Posterior vena cava (tissue), 2 donors: ENCODE measurements around the gene SLBP. TPM values are rescaled to one million over a fixed set of nuclear protein-coding genes. Genes with fewer than 3 reads are reported as not detected.
"Not testable (repeated sequence)": the region's sequence is repeated elsewhere in the genome, so short reads cannot be mapped to it uniquely, and the experiment has no call there.

Experiments used
- DNase-seq: peaks from one replicate; pipeline ENCODE4 v3.0.0-alpha.2; 2020; ENCODE audit warnings: low spot score
- intact Hi-C, 2 donors: fragments of 100-400 bp; cut with DNase I; formaldehyde crosslinking; loops; one replicate each; pipeline versions ENCODE4 v1.14.1 to v1.14.2; 2022 to 2023
- total RNA-seq, 2 donors: library from RNA; stranded (reverse); fragmentation: NEBNext Ultra II Directional; extraction: Animal tissue kit (Norgen Biotek cat#: 25700); gene quantifications; one replicate each; pipeline ENCODE4 v1.2.1, GENCODE V29; 2021
- donor health status: DM: yes; HTN: yes; CAD: no.
- donor health status: DM: yes; HTN: yes; CAD: no.

The SLBP gene
- total RNA-seq, 2 donors from 2014 or later = 25.6 to 27.9 TPM

GRCh38 chr4:1685235-1686150 is 26.6 kb downstream of the SLBP start:
- DNase-seq = peak; percentile 75
- intact Hi-C loops = no loop called here

DNA sequence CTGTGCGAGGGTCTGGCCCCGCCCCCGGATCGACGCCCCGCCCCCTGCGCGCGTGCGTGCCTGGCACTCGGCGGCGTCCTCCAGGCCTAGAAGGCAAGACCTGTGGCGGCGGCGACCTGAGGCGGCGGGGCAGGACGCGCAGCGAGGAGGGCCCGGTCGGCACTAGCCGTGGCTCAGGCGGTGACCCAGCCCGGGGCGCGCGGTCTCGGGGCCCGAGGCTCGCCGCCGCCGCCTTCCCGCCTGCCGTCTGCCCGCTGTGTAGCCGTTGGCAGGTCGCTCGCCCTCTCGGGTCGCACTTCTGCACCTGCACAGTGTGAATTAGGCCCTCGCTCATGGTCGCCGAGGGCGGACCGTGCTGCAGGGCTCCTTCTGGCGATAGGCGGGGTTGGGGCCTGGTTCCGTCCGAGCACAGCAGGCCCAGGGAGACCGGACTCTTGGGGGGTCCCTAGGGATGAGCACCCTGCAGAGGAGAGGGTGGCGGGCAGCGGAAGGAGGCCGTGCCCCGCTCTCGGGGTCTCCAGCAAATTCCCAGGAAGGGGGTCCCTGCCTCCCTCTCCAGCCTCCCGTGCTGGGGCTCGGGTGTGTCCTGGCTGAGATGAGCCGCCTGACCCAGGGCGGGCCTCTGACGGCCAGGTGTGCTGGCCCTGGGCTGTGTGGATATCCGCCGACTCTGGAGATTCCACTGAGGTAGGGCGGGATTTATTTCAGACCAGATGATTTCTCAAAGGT is 27.4 kb downstream of the SLBP start:
- DNase-seq = no peak
- intact Hi-C loops = no loop called here

DNA sequence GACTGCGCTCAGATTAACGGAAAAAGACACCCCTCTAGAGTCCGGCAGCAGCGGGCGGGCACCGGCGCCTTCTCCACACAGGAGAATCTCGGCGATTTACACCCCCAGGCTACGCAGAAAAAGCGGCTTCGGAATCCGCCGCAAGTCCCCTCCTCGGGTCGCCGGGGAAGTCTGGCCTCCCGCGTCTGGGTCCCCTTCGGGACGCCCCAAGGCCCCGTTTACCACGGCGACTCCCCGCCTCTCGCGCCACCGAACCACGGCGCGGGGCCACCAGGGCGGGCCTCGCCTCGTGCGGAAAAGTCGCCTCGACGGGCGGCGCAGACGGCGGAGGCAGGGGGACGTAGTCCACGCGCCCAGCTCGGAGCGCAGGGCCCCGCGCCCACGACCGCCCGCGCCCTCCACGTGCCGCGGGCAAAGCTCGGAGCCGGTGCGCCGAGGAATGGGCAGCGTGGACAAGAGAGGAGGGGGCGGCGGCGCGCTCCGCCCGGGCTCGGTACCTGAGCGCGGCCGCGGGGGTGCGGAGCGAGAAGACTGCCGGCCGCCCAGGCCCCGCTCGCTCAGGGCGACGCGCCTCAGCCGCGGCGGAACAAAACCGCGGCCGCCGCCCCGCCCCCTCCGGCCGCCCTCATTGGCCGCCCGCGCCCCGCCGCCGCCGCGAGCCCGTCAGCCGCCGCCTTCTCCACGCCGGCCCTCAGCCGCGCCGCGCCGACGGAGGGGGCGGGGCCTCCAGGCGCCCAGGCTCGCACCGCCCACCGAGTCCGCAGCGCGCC is 28.2 kb downstream of the SLBP start, which contains the start of gene FAM53A:
TSS of gene FAM53A (minus strand) at position 578 of the 770 bp plus-strand sequence. CDS start 15,572 bp downstream, outside the sequence.
- peak; percentile 97 for DNase-seq
- intact Hi-C loops = no loop called here

DNA sequence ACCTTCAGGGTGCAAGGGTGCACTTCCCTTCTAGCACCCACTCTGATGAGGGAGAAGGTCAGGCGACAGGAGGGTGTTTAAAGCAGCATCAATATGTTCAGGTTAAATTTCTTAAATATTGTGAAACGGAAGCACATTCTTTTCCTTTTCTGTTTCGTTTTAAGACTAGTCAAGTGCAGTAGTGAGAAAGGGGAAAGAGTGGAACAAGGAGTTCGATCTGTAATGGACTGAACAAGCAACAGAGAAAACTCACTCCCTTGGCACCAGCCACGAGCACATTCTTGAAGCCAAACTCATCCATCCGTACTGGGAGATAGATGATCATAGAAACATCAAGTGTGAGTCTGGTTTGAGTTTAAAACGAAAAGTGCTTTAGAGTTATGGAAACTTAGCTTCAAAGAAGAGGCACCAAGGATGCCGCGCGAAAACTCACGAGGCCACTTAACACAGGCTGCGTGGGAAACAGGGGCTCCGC is 28.8 kb downstream of the SLBP start:
- DNase-seq = no peak
- intact Hi-C loops = no loop called here

- peak; percentile 55 for DNase-seq
- intact Hi-C loops = no loop called here
Observed at GRCh38 chr4:1682860-1683259, 29.3 kb downstream of the SLBP start.

GRCh38 chr4:1678244-1678643 is 33.9 kb downstream of the SLBP start:
- intact Hi-C loops = no loop called here
- DNase-seq = peak; percentile 19

DNA sequence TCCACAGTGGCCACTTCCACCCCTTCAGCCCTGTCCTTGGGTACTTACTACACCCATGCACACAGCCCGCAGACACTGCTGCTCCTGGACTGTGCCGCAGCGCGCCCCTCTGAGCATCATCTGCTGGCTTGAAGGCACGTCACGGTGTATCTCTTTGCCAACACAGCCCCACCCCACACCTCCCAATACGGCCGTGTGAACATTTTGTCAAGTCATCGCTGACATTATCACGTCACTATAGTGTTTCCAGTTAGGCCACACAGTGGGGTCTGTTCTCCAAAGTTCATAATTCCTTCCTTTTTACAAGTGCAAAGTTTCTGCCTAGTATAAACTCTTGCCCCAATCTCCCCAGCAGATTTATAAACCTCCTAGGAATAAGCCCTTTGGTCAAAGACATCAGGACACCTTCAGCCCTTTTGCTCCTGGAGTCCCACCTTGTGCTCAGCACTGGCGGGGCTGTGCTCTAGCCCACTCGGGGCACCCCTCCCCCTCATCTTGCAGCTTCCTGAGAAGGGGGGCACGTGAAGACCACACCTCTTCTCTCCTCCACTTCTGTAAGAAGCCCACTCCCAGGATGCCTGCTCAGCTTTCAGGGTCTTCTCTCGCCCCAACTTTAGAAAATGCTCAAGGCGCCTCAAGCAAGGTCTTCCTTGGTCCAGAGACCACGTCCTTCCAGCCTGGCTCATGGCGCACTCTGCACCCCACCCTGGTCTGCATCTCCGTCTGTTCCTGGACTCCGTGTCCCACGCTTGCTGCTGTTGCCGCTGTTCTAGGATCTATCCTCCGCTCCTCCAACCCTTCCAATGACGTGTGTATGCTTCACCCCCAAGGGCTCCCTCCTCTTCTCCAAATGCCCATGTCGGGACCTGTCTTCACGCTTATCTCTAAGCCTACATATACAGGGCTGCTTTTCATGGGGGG is 35.3 kb downstream of the SLBP start:
- DNase-seq = peak; percentile 24
- intact Hi-C loops = no loop called here

GRCh38 chr4:1675802-1676137 is 36.3 kb downstream of the SLBP start:
- intact Hi-C loops = no loop called here

DNA sequence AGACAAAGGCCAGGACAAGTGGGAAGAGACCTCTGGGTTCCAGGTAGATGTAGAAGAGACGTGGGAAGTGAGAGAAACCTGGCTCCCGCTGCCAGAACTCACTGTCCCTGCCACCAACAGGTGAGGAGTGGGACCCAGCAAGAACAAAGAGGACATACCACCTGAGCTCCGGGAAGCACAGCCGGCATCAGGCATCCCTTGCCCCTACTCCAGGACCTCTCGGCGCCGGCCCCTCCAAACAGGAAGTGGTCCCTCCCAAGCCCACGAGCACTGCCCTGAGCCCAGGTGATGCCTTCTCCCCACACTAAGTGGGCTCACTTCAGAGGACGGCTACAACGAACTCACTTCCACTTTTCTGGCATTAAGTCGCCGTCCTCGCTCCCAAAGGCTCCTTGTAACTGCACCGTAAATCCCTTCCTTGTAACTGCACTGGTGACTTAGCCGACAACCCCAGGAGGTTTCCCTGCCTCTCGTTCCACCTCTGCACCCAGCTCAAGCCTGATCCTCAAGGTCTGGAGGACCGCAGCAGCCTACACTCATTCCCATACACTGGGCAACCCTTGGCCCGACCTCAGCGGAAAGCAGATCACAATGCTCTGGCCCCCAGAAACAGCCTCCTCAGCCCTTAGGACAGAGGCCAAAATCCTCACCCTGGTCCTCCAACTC is 36.9 kb downstream of the SLBP start:
- intact Hi-C loops = no loop called here
- DNase-seq = no peak

More at GRCh38 chr4:1675802-1676137, 36.3 kb downstream of the SLBP start:
- DNase-seq = no peak

GRCh38 chr4:1674682-1675081 is 37.4 kb downstream of the SLBP start:
- intact Hi-C loops = no loop called here
- no peak for DNase-seq

DNA sequence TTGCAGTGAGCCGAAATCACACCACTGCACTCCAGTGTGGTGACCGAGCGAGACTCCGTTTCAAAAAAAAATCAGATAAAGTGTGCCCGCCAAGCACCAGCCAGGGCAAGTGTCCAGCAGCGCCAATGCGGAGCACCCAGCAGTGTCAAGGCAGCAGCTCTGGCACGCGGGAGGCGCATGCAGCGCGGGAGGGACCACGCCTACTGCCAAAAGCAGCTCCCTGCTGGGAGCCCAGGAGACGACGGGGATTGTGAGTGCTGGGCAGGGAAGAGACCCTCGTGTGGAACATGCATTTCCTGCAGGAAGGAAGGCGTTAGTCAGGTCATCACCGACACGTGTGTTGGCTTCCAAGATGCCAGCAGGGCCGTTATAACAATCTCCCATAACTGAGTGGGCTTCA is 38.4 kb downstream of the SLBP start:
- intact Hi-C loops = no loop called here
- DNase-seq = no peak

GRCh38 chr4:1671011-1671410 is 41.1 kb downstream of the SLBP start:
- intact Hi-C loops, DNase-seq: not testable (repeated sequence)

DNA sequence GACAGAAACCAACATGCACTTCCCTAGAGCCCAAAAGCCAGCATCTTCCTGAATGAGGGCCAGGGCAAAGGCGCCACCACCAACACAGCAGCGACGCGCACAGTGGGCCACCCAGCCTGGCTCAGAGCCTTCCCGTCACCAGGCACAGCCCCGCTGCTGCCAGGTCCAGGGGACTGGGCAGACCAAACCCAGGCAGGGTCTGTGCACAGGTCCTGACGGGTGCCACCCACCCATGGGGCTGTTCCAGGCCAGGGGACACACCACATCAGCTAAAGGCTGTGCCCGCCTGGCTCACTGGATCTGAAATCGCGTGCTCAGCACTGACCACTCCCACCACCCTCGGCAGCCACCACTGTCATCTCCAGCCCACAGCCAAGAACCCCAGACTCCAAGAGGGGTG is 41.8 kb downstream of the SLBP start:
- DNase-seq = no peak
- intact Hi-C loops = no loop called here

- no peak for DNase-seq
- intact Hi-C loops = no loop called here
Observed at GRCh38 chr4:1669850-1670249, 42.3 kb downstream of the SLBP start.

DNA sequence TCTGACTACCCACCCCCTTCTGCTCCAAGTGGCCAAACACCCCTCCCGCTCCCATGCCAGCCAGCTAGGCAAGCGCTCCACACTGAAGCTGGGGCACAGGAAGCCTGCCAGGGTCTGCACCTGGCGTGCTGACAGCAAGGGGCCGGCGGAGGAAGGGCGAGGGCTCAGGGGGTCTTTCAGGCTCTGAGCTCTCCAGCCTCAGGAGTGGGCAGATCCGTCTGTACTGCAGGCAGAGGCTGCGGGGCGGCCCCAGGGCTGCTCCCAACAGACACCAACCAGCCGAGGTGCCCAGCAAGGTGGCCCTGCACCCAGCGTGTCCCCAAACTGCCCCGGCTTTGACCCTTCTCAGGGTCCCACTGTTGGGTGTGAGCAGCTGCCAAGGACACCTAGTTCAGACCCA is 42.8 kb downstream of the SLBP start:
- DNase-seq = no peak
- intact Hi-C loops = no loop called here

DNA sequence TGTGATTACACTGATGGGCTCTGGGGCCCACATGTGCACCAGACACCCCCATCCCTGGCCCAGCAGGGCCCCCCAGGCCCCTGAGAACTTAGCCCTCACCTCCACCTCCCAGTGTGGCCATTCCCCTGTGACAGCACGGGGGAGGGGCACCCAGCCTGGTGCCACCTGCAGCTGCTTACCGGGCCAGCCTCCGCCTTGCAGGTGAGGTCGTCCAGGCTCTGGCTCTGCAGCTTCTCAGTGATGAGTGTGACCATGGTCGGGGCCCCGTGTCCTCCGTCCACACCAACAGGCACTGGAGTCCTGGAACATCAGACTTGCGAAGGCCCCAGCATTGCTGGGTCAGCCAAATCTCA is 43.7 kb downstream of the SLBP start:
- intact Hi-C loops = no loop called here

DNA sequence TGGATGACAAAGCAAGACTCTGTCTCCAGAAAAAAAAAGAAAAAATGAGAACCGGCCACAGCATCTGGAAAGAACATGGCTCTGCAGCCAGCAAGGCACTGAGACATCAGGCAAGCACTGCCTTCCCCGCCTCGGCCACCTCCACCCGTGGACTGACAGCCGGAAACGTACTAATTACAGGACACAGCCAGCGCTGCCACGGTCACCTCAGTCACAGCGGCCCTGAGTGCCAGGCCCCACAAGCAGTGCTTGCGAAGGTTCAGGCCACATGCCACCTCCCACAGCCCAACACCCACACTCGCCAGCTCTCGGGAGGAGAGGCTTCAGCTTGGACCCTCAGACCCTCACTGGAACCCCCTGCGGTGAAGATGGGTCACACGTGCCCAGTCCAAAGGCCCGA is 44.8 kb downstream of the SLBP start:
- intact Hi-C loops = no loop called here
- no peak for DNase-seq

More for the DNA sequence above, 43.7 kb downstream of the SLBP start:
- DNase-seq = no peak

DNA sequence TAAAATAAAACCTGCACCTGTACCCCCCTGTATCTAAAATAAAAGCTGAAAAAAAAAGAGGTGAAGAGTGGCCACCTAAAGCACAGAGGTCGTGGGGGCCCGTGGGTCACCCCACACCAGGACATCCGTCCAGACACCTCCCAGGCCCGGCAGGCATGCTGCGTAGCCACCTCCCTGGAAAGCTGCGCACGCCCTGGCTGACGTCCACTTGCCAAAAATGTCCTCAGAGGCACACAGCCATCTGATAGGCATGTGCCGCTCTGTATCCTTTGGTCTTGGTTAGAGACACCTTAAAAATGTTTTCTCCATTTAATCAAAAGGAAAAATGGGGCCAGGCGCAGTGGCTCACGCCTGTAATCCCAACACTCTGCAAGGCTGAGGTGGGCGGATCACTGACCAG is 45.7 kb downstream of the SLBP start:
- DNase-seq = no peak
- intact Hi-C loops = no loop called here
